Hypothalamus (tissue), 51 donors: ENCODE data around the gene TUBB2A.
A peak's percentile ranks its signal among the peaks of the same experiment; 100 is the strongest.
"Not testable (repeated sequence)": the region's sequence is repeated elsewhere in the genome, so short reads cannot be mapped to it uniquely, and the experiment has no call there.

Source experiments
- DNase-seq, 51 donors: peaks; one replicate each; lab custom pipeline; 2025; lab: John Stamatoyannopoulos, UW

The TUBB2A gene

DNA sequence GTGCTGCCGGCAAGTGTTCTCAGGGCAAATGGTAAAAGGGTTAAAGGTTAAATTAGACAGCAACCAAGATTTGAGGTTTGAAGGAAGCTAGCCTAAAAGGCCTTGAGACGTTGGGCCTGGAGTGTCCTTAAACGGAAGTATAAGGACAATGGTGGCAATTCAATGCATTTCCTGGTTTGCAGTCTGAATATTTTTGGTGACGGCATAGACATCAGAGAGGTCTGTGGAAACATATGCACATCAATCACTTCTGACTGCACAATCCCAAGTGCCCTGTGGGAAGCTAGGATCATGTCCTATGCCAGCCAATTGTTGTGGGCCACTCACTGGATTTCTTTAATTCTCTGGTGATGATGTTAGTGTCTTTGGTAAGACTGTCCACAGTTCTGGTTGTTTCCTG is 25.7 kb upstream of the TUBB2A start:
- no peak for DNase-seq

DNA sequence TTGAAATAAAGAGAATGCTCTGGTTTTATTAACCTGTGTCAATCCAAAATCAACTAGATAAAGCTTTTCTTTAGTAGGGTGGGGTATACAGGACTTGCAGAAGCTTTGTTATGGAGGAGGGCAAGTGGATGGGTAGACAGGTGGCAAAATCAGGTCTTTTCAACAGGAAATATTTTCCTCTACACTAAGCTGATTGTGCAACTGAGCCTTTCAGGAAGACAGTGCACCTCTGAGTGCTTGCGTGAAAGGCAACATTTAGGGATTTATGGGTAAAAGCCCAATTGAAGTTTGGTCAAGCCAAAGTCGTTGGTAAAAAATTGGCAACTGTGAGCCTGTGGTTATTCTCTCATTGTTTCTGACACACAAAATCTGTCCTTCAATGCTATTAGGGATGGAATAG is 23.8 kb upstream of the TUBB2A start:
- DNase-seq, result no peak

DNA sequence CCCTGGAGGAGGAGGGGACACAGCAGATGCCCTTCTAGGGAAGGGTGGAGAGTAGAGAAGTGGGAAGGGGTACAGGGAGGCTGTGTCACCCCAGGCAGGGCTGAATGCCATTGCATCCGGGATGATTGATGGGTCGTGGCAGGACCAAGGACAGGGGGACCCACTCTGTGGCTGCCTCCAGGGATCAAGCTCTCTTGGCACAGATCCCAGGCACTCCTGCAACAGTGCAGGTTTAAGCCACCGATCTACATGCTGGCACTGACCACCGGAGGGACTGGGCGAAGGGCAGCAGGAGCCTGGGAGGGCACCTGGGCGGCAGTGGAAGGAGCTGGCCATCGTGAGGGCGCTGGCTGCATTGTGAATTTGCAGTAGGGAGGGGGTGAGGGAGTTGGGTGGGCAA is 22.6 kb upstream of the TUBB2A start:
- not testable (repeated sequence) for DNase-seq

DNA sequence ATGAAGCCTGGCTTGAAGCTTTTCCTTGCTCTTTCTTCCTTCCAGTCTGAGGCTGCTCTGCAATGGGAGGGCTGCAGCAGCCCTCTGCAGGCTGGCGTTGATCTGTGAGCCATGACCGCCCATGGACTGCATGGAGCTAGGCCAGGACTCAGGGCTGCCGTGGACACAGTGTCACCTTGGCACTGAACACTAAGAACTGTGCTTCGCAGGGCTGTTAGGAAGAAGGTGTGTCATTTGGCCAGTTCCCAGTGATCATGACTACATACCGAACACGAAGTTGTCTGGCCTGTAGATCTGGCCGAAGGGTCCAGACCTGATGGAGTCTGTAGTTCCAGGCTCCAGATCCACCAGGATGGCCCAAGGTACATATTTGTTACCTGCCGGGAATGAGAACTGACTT is 21.3 kb upstream of the TUBB2A start:
- not testable (repeated sequence) for DNase-seq

DNA sequence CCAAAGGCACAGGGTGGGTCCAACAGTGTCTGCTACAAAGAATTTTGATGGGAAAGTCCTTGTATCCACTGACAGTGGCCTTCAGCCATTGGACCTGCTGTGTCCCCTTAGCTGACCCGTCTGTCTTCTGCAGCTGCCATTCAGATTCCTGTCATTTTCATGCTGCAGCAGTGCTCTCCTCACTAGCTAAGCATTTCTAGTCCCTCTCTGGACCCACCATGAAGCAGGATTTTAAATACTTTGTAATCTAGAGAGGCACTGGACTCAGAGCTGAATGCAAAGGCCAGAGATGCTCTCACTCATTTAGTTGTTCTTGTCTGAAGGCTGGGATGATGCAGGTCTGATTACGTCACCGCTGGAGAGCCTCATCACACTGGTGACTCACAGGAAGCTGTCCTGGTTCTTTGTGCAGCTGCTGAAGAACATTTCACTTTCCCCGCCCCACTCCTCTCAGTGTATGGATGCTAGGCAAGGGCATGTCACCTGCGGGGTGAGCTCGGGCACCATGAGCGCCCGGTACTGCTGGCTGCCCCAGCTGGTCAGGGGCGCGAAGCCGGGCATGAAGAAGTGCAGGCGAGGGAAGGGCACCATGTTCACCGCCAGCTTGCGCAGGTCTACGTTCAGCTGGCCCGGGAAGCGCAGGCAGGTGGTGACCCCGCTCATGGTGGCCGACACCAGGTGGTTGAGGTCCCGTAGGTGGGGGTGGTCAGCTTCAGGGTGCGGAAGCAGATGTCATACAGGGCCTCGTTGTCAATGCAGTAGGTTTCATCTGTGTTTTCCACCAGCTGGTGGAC is 19.4 kb upstream of the TUBB2A start:
- peak in 9 of 51 donors; percentile 6 to 65 (median 13) for DNase-seq

DNA sequence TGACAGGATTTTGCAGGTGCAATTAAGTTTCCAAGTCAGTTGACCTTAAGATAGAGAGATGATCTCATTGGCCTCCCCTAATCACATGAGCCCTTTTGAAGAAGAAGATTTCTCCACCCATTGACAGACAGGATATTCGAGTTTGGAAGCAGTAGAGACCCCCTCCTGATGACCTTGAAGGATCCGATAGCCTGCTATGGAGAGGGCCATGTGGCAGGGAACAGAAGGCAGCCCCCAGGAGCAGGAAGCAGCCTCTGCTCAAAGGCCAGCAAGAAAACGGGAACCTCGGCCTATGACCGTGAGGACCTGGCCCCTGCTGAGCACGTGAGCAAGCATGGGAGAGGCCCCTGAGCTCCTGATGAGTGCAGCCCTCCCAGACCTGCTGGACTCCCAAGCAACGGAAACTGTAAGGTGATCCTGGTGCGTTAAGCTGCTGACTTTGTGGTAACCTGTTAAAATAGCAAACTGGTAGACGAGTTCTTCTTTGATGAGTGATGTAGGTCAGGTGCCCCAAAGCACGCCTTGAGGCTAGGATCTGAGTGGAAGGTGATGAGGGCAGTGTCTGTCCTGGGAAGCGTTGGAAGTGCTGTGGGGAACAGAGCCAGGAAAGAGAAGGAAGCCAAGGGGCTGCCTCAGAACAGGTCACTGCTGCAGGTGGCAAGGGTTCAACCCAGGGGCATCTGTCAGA is 18.5 kb upstream of the TUBB2A start:
- DNase-seq, result no peak

DNA sequence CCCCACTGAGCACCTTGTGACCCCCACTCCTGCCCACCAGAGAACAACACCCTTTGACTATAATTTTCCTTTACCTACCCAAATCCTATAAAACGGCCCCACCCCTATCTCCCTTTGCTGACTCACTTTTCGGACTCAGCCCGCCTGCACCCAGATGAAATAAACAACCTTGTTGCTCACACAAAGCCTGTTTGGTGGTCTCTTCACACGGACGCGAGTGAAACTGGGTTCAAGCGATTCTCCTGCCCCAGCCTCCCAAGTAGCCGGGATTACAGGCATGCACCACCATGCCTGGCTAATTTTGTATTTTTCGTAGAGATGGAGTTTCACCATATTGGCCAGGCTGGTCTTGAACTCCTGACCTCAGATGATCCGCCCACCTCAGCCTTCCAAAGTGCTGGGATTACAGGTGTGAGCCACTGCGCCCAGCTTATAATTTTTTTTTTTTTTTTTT is 16.3 kb upstream of the TUBB2A start:
- DNase-seq, result not testable (repeated sequence)

DNA sequence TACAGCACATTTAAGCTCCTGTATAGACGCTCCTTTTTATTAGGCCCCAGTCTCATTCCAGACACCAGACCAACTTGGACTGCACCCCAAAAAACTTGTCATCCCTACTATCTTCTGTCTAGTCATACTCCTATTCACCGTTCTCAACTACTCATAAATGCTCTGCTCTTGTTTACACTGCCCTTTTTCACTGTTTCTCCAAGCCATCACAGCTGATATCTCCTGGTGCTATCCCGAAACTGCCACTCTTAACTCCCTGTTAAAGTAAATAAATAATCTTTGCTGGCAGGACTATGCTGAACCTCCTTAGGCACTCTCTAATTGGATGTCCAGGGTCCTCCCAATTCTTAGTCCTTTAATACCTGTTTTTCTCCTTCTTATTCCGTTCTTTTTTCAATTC is 15.4 kb upstream of the TUBB2A start:
- DNase-seq, result not testable (repeated sequence)

DNA sequence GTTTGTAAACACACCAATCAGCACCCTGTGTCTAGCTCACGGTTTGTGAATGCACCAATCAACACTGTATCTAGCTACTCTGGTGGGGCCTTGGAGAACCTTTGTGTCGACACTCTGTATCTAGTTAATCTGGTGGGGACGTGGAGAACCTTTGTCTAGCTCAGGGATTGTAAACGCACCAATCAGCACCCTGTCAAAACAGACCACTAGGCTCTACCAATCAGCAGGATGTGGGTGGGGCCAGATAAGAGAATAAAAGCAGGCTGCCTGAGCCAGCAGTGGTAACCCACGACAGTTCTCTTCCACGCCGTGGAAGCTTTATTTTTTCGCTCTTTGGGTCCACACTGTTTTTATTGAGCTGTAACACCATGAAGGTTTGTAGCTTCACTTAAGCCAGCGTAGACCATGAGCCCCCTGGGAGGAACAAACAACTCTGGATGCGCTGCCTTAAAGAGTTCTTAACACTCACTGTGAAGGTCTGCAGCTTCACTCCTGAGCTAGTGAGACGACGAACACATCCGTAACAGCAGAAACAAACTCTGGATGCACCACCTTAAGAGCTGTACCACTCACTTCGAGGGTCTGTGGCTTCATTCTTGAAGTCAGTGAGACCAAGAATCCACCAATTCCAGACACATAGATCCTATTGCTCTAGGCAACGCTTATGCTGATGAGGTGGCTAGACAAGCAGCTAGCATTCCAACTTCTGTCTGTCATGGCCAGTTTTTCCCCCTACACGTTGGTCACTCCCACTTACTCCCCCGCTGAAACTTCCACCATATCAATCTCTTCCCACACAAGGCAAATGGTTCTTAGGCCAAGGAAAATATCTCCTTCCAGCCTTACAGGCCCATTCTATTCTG is 14.2 kb upstream of the TUBB2A start:
- not testable (repeated sequence) for DNase-seq

DNA sequence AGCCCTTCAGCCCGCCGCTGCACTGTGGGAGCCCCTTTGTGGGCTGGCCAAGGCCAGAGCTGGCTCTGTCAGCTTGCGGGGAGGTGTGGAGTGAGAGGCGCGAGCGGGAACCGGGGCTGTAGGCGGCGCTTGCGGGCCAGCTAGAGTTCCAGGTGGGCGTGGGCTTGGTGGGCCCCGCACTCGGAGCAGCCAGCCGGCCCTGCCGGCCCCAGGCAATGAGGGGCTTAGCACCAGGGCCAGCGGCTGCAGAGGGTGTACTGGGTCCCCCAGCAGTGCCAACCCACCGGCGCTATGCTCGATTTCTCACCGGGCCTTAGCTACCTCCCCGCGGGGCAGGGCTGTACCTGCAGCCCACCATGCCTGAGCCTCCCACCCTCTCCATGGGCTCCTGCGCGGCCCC is 13.3 kb upstream of the TUBB2A start:
- DNase-seq, result not testable (repeated sequence)

DNA sequence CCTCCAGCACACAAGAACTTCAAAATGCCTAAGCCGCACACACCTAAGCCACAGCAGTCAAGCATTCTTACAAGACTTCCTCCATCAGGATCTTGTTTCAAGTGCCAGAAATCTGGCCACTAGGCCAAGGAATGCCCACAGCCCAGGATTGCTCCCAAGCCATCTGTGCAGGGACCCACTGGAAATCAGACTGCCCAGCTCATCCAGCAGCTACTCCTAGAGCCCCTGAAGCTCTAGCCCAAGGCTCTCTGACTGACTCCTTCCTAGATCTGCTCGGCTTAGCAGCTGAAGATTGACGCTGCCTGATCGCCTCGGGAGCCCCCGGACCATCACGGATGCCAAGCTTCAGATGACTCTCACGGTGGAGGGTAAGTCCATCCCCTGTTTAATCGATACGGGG is 10.7 kb upstream of the TUBB2A start:
- not testable (repeated sequence) for DNase-seq

DNA sequence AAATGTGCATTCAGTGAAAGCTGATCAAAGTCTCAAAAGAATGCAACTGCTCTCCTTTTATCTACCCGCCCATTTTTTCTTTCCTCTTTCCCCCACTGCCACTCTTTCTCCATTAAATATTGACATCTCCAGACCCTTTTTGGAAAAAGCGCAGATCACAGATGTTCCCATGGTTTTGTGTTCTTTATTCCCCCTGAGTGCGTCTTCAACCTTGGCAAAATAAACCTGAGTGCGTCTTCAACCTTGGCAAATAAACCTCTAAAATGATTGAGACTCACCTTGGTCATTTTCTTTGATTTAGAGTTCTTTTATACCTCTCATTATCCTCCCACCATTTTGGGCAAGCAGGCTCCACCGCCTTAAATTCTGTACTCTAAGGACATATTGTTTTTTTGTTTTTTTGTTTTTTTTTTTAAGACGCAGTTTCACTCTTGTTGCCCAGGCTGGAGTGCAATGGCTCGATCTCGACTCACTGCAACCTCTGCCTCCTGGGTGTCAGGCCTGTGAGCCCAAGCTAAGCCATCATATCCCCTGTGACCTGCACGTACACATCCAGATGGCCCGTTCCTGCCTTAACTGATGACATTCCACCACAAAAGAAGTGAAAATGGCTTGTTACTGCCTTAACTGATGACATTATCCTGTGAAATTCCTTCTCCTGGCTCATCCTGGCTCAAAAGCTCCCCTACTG is 9.3 kb upstream of the TUBB2A start:
- DNase-seq, result not testable (repeated sequence)

DNA sequence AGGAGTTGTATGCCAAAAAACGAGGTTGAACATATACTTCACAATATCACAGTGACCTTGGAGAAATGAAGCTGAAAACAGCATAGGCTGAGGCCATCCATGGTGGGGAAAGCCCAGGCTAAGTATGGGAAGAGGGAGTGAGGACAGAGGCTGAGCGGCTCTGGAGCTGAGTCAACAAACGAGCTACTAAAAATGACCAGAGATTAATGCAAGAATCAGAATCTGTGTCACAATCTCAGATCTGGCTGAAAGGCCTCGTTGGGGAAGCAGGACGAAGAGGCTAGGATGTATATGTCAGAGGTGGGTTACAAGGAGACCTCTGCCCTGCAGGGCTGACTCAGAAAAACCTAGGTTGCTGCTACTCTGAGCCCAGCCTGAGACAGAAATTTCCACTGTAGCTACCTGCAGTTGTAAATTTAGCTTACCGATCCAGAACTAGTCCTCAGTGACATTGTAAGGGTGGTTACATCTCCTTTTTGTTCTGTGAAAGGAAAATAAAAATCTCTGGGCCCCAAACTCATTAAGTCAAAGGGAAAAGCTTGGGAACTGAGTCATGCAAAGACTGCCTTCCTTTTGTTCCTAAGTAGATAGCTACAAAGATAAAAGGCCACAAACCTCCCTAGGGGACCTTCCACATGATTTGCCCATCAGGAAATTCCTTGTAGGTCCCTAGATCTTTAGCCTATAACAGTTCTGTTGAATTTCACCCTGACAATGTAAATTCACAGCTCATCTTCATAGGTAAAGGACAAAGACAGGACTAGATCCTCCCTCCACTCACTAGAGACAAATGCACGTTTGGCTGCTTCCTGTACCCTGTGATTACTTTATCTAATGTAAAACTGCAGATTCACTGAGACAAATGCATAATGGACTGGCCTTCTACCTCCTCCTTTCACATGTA is 8.5 kb upstream of the TUBB2A start:
- no peak for DNase-seq

DNA sequence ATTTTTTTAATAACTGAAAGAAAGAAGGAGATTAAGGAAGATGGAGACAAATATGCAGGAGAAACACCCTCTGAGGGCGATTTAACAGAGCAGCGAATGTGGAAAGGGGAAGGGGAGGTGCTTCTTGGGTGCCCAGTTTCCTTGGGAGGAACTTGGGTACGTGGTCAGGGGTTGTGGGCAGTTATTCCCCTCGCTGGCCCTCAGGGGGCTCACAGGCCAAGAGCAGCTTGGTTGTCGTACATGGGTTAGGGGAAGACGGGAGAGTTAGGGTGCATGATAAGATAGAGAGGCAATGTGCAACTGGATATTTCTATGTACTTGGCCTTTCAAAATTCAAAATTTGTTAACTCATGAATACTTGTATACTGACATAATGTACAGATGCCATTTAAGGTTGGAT is 7.0 kb upstream of the TUBB2A start:
- no peak for DNase-seq

DNA sequence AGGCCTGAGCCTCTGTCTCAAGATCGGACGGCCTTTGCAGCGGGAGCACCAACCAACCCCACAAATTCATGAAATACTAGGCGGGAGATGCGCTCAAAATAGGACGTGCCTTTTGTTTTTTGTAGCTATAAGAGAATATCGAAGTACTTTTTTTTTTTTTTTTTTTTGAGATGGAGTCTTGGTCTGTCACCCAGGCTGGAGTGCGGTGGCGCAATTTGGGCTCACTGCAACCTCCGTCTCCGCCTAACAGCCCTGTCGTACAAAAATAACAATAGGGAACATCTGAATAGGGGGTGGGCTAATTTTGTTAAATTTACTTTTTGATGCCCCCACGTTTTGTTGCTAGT is 5.9 kb upstream of the TUBB2A start:
- peak in 1 of 51 donors; percentile 45 for DNase-seq

DNA sequence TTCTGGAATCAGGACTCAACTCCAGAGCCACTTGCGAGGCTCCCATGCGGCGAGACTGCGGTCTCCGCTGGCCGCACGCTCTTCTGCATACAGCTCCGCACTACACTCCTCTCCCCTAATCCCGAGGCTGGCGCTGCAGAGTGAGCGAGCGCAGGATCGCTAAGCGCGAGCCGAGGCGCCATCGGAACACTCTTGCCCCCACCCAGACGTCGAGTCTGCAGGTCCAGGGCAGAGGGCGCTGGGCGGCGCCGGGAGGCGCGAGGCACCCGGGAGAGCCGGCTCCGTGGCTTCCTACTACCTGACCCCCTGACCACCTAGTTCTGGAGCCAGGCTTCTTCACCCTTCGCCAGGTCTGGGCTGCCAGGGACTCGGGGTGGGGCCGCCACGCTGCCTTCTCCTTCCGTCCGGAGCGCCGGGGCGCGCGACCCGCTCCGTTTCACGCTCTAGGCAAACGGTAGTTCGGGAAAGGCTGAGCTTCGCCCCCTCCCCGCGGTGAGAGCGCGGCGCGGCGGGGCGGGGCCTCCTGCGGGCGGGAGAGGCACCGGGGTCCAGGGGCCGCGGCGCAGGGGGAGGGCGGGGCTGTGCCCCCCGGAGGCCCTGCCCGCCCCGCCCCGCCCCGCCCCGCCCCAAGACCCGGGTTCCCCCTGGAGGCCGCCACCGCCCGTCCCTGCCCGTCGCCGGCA is 5.4 kb upstream of the TUBB2A start:
- DNase-seq, result peak in 45 of 51 donors; percentile 7 to 79 (median 51)

DNA sequence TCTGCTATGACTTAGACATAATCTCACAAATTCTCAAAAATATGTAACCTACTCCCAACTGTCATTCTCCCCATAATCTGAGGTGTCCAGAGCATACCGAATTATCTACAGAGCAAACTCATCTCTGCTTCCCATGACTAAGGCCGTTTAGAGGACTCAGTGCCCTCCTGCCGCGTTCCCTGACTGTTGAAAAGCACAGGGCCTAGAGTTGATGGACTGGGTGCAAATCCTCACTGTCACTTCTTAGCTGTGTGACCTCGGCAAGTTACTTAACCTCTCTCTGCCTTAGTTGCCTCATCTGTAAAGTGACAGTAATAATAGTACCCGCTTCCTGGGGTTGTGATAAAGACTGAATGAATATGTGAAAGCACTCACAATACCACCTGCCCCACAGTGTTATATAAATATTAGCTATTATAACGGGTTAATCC is 4.7 kb upstream of the TUBB2A start:
- no peak for DNase-seq

DNA sequence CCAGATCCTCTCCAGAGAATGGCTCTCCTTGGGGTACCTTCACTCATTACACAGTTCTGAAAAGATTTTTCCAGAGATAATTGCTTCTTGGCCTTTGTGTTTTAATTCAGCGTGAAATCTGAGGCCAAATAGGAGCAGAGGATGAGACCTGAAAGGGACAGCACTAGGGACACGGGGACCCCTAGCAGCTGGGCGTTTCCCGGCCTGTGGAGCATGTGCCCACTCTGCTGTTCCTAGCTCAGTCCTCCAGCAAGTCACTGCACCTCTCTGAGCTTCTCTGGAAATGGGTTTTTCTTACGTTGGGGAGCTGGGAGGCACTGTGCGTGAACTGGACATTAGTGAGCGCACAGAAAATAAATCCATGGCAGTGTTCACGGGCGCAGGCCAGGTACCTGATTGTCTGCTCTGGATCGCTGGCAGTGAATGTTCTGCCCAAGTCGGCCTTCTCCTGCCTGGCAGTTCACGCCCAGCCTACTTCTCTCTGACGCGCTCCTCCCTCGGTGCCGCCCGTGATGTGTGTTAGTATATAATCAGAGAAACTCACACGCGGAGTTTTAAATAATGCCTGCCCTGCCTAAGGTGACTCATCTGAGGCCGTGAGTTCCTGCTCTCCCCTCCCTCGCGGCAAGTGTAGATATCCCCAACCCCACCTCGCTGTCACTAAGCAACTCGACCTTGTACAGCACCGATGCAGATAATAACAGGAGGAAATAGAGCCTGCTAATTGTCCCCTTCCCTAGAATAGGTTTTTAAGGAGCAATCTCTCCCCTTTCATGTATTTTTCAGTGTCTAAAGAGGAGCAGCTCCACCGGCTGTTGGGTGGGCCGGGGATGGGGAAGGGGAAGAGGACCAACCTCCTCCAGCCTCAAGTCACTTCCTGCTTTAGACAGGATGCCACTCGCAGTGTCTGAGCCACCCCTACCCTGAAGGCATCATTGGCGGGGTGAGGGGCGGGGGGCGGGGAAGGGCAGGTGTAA is 2.7 kb upstream of the TUBB2A start:
- peak in 9 of 51 donors; percentile 10 to 61 (median 30) for DNase-seq
